Sigmoid colon (tissue), 4 donors: ENCODE results near the gene PSAT1.

Experiments
- POLR2AphosphoS5 ChIP-seq, 4 donors: sonication (generic); formaldehyde crosslinking; IDR thresholded peaks; one replicate each; pipeline ENCODE4 v1.6.1; 2017; ENCODE audit warnings: antibody characterized with exemption in 4 of 4
- TF ChIP-seq, protein P1 (sequence below), 4 experiments: fragments of 450-650 bp in 3 of 4; fragments of 200-600 bp in 1 of 4; IDR thresholded peaks; one replicate each; pipeline ENCODE4 v1.5.1; 2016 to 2019; ENCODE audit warnings: antibody characterized with exemption in 4 of 4, mild to moderate bottlenecking in 3 of 4, moderate library complexity in 2 of 4

DNA sequence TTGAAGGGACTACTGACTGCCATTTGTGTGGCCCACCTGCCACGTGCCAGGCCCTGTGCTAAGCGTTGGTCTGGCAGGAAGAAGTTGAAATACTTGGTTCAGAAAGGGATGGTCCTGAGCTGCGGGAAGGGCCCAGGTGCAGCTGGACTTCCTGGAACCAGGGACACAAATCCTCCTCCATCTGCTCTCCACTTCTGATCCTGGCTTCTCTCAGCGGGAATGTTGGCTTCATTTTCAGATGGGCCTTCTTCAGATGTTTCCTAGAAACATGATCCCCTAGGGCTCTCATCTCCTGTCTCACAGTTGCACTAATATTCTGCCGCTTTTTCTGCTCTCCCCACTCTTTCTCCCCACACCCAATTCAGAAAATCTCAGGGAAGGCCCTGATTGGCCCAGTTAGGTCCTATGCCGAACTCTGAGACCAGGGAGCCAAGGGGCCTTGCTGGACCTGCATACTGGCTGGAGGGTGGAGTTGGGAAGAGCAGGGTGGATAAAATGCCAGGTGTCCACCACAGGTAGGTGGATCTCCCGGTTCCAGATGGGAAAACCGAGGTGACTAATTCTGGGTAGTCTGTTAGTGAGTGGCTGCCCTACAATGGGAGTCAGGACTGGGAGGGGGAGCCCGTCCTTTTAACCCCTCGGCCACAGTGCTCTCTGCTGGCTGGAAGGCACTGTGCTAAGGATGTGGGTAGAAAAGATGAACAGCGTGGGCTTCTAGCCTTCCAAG lies 19.4 kb downstream of the PSAT1 start:
- TF ChIP-seq, protein P1, sequence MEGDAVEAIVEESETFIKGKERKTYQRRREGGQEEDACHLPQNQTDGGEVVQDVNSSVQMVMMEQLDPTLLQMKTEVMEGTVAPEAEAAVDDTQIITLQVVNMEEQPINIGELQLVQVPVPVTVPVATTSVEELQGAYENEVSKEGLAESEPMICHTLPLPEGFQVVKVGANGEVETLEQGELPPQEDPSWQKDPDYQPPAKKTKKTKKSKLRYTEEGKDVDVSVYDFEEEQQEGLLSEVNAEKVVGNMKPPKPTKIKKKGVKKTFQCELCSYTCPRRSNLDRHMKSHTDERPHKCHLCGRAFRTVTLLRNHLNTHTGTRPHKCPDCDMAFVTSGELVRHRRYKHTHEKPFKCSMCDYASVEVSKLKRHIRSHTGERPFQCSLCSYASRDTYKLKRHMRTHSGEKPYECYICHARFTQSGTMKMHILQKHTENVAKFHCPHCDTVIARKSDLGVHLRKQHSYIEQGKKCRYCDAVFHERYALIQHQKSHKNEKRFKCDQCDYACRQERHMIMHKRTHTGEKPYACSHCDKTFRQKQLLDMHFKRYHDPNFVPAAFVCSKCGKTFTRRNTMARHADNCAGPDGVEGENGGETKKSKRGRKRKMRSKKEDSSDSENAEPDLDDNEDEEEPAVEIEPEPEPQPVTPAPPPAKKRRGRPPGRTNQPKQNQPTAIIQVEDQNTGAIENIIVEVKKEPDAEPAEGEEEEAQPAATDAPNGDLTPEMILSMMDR (IDR thresholded peaks at IDR 0.05), result no peak
- no peak for TF ChIP-seq POLR2AphosphoS5 (IDR thresholded peaks at IDR 0.05)
